DMS79 (cell line): ENCODE data around the gene MAST2.

ENCODE experiments used
- DNase-seq: peaks from one replicate; lab custom pipeline; 2025; lab: John Stamatoyannopoulos, UW

MAST2 gene

DNA sequence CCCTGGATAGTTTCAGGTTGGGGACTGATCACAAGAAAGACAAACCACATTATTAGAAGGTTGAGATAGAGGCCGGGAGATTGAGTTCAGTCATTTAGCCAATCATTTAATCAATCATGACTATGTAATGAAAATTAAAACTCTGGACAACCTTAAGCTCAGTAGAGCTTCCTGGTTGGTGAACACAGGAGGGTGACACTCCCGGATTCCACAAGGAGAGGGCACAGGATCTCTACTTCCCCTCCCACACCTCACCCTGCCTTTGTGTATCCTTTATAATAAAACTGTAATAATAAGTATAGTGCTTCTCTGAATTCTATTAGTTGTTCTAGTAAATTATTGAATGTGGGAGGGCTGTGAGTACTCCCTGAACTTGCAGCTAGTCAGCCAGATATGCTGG lies 178.9 kb downstream of the MAST2 start:
- no peak for DNase-seq

DNA sequence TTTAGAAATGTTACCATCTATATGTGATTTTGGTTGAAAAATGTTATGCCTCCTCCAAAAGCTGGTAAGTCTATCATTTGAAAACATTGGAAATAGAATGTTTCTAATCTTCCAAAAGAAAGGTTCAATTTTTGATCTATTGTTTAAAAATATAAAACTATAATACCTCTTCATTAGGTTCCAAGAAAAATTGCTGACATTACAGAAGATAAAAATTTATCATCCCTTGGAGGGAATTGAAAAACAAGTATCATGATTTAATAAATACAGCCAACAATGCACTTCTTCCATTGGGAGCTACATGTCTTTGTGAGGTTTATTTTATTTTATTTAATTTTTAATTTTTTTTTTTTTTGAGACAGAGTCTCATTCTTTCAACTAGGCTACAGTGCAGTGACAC lies 180.6 kb downstream of the MAST2 start:
- DNase-seq, result no peak

DNA sequence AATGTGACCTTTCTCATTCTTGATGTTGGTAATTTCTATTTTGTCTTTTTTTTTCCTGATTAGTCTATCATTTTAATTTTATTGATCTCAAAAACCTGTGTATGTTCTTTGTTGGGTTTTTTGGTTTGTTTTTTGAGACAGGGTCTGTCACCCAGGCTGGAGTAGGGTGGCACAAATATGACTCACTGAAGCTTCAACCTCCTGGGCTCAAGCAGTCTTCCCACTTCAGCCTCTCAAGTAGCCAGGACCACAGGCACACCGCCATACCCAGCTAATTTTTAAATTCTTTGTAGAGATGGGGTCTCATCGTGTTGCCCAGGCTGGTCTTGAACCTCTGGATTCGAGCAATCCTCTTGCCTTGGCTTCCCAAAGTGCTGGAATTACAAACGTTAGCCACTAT lies 183.8 kb downstream of the MAST2 start:
- DNase-seq, result no peak

DNA sequence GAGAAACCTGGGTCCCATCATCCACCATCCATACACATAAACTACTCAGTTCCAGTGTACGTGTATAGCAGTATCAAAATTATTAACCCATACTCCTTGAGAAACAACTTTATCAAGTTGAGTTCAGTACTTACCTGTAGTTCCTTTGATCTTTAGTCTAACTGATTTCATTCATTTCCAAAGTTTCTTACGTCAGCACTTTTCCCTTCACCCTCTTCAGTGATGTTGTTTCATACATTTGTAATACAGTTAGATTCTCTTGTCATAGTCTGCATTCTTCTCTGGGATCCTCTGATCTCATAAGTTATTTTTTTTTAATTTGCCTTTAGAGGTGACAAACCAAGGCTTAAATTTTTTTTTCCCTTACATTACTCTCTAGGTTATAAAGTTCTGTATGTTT lies 185.8 kb downstream of the MAST2 start:
- no peak for DNase-seq

DNA sequence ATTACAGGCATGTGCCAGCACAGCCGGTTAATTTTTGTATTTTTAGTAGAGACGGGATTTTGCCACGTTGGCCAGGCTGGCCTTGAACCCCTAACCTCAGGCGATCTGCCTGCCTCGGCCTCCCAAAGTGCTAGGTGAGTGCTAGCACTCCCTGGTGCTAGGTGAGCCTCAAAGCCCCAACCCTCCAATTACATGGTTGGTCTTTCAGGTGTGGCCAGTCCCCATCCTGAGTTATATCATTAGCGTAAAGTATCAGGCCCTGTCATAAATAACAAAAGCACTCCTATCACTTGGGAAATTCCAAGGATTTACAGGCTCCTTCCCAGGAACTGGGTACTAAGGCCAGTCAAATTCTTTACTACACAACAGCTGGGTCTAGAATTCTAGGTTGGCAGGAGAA lies 191.0 kb downstream of the MAST2 start:
- no peak for DNase-seq

DNA sequence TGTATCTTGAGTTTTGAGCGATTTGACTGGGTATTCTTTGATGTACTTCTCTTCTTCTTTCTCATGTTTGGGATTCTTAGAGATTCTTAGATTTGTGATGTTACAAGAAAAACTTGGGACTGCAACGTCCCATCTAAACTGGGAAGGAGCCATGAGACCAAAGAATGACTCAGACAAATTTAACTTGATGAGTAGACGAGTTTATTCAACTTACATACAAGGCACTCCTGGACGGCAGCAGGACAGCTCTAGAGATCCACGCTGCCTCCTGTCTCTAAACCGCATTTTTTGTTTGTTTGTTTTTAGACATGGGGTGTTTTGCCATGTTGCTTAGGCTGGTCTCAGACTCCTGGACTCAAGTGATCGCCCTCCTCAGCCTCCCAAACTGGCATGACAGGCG lies 191.9 kb downstream of the MAST2 start:
- DNase-seq, result no peak

DNA sequence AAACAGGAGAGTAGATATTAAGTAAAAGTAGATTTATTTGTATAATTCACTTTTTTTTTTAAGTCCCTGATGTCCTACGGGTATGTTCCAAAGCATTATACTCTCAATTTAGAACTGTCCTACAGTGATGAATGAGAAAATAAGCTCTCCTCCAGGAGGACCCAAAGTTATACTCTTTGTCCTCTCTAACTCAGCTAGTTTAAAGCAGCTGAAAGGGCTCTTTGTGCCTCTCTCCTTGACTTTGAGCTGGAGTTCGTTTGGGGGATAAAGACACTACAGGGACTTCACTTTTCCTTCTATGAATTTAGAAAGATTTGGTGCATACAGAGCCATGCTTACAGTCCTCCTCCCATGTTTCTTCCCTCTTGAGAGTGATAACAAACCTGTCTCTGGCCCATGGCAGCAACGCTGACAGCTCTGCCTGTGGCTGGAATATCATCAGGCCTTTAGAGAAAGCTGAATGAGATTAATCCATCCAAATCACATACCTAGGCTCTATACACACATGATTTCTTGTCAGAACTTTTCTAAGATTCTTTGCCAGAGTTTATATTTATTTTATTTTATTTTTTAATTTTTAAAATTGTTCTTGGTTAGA lies 194.7 kb downstream of the MAST2 start:
- DNase-seq, result no peak

DNA sequence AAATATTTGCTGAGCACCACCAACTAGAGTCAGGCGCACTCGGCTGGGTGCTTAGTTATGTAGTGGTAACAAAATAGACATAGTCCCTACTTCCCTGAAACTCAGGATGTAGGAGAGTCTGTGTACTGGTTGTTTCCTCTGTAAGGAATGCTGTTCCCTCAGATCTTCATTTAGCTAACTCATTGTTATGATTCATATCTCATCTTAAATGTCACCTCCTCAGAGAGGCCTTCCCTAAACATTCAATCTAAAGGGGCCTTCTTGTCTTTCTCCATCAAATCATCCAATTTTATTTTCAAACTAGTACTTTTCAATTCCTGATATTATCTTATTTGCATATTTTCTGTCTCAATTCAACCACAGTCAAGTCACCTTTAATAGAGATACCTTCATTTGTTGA lies 196.1 kb downstream of the MAST2 start:
- DNase-seq, result no peak

DNA sequence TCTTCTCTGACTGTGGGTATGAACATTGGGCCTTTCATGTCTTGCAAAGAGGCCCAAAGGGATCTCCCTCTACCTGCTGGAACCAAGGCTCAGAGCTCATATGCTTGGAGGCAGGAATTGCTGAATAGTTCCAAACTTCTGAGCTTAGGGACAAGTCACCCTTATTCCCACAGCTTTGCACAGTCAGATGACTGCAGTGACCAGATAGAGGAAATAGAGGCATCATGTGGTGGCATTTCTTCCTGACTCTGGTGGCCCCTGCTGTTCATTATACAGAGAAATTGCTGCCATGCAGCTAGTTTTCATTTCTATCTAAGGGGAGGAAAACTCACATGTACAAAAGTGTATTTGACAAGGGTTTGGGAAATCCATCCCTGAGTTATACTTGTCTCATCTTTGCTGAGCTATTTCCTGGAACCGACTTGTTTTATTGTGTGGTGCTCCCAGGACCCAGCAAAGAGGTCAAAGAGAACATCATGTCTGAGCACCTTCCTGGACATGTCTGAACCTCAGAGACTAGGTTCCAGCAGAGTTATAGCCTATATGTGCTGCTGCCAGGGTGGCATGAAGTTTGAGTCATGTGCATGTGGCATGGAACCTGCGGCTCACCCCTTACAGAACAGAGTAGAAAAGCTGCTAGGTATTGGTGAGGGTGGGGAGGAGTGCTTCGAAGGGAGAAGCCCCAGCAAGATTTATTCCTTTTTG lies 197.8 kb downstream of the MAST2 start:
- no peak for DNase-seq

DNA sequence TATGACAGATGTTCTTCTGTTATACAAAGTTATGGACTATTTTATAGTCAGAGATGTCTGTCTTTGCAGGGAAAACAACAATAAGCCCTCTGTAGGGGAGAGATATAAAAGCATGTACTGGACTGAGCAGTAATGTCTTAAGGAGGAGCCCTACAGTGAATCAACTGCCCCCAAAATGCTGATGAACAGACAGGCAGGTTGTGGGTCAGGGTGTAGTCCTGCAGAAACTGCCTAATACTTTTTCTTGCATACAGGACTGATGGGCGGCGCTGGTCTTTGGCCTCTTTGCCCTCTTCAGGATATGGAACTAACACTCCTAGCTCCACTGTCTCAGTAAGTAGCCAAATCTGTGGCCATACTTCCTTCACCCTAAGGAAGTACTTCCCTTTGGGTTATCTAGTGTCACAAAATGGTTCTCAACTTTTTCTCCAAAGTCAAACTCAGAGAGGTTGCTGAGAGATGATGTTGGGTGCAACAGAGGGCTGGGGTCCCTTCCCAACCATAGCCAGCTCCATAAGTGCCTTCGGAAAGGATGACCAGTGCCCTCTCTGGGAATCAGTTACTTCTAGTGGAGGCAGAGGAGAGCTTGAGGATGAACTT lies 199.2 kb downstream of the MAST2 start:
- DNase-seq, result no peak

DNA sequence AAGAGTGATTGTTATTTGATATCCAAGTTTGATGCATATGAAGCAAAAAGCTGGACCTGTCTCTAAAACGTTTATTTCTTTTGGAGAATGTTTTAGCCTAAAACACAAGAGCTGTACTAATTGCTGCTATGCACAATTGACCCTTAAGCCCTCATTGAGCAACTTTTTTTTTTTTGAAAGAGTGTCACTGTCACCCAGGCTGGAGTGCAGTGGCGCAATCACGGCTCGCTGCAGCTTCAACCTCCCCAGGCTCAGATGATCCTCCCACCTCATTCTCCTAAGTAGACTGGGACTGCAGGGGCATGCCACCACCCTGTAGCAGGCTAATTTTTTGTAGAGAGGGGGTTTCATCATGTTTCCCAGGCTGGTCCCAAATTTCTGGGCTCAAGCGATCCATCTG lies 199.9 kb downstream of the MAST2 start:
- DNase-seq, result no peak

DNA sequence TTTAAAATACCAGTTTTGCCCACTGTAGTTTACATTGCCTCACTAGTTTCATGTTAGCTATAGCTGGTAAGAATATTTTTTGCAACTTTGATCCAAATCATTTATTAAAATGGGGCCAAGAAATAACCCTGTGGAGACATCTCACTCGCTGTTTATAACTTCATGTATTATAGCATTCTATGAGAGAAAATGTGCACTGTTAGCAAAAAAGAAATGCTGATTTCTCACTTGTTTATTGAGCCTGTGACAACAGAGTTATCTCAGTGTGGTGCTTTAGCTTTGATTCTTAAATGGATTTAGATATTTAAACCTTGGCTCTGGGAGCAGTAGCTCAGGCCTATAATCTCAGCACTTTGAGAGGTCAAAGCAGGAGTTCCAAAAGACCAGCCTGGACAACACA lies 201.1 kb downstream of the MAST2 start:
- no peak for DNase-seq

DNA sequence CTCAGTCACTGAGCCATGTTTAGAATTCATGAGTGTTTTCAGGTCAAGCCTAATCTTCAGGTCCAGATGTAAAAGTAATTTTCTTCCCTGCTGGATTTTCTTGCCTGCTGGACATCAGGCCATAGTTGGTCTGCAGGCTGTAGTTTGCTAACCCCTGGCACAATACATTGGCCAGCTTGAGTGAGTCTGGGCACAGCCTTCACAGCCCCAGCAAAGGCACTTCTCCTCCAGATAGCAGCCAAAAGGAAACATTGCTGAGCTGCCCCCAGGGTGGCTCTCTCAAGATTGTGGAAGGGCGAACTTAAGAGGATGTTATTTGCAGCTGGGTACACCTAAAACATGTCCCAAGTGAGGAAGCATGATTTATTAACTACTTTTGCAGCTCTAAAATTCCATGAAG lies 202.2 kb downstream of the MAST2 start:
- DNase-seq, result no peak

DNA sequence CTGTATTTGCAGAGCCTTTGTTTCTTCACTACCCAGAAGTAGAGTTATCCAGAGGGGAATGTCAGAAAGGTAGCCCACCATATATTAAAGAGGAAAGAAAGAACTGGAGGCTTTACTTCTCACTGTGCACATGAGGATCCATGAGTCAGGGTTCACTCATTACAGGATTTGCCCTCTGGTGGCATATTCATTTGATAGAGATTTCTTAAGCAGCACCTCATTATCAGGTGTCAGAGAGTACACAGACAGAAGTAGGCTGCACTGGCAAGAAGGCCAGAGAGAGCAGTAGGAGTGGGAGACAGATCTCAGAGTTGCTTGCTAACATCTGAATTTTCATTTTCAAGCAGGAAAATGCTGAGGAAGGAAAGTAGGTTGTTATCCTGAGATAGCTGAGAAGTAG lies 205.2 kb downstream of the MAST2 start:
- no peak for DNase-seq

DNA sequence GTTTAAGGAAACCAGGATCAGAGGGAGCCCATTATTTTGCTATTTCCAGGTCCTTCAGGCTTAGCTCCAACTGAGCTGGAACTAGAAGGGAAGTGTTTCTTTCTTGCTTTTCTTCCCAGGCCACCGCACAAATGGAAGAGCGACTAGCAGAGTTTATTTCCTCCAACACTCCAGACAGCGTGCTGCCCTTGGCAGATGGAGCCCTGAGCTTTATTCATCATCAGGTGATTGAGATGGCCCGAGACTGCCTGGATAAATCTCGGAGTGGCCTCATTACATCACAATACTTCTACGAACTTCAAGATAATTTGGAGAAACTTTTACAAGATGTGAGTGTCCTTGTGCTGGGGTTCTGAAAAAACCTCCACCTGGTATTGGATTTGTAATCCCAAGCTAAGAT lies 207.2 kb downstream of the MAST2 start:
- no peak for DNase-seq

DNA sequence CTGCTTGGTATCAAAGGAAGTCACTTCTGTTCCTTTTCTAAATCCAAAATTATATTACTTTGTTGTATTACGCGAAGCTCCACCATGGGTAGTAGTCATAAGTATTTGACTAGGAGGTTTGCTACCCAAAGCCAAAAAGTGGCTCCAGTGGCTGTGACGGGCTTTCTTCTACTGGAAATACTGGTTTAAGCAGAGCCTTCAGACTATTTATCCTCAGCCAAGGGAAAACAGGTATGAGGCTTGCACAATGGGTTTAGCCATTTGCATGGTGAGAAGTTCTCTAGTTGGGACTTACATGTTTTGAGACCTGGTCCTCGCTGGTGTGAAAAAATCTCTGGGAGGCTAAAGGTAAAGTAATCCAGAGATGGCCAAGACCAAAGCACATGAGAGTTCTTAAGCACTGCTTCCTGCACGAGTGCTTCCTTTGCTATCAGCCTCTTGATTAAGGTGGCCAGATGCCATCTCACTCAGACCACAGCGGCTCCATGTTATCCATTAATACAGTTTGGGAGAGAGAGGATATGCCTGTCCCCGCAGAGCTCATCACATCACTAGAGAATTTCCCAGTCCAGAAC lies 207.8 kb downstream of the MAST2 start:
- no peak for DNase-seq

DNA sequence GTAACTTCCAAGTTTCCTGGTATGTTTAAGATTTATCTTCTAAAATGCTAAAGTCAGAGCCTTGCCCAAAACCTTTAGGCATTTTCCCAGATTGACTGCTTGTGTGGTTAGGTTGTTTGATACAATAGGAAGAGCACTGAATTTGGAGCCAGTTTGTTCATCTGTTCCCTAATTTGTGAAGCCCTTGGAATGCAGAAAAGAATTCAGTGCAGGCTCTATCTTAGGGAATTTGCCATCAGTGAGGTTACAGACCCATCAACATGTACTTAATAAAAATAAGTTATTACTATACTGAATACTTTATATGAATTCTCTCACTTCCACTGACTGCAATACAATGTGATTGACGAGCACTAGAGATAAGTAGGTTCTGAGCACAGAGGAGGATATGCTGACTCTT lies 208.8 kb downstream of the MAST2 start:
- no peak for DNase-seq

DNA sequence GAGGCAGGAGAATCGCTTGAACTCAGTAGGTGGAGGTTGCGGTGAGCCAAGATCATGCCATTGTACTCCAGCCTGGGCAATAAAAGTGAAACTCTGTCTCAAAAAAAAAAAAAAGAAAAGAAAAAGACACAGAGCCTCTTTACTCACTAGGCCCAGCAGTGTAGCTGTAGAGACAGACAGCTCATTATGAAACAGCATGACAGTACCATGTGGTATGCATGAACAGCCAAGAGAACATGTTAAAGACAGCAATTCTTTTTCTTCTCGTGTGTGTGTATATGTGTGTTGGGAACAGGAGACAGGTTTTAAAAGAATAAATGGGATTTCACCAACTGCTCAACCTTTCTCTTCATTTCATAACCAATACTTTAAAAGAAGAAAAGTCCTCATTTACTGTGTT lies 210.2 kb downstream of the MAST2 start:
- DNase-seq, result no peak

DNA sequence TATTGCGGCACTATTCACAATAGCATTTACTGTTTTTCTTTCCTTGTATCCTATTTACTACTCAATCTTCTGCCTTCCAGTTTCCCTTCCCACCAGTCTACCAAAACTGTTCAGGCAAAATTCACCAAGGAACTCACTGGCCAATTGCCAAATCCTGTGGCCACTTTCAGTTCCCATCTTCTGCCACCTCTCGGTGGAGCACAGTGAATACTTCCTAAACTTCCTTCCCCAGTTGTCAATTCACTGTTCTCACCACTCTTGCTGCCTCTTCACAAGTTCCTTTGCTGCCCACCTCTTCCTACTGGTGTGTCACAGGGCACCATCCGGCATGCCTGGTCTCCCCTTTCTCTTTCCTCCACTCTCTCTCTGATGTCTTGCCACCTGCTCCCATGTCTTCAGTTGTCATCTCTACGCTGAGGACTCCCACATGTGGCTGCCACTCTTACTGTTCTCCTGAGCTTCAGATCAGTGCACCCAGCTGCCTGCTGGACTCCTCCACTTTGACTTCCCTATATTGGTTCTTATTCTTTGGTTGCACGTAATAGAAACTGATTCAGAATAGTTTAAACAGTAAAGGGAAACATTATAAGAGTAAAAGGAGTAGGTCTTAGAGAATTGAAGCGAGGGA lies 214.6 kb downstream of the MAST2 start:
- no peak for DNase-seq

DNA sequence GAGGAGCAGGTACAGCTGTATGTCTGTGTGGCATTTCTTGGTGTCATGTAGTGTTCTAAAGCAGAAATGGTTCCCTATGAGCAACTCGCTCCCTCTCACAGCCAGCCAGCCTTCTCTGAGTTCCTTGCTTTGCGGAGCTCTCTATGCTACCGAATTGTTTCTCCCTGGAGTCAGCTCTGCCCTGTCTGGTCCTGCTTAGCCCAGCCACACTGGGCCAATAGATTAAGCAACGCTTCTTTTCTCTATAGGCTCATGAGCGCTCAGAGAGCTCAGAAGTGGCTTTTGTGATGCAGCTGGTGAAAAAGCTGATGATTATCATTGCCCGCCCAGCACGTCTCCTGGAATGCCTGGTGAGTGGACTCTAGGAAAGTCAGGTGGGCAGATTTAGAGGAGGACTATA lies 215.9 kb downstream of the MAST2 start:
- no peak for DNase-seq

DNA sequence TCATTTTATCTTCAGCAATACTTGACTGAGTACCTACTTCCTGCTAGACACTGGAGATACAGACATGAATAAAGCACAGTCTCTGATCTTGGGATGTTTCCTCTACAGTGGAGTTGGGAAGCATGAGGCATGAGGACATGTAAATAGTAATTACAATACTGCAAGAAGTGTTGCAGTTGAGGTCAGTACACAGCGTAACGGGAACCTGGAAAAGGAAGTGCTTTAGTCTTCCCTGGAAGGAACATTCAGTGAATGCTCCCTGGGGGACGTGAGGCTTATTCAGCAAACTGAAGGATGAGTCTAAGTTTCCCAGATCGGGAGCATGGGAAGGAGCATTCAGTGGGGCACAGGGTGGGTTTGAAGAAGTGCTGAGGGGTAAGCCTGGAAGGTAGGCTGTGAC lies 216.6 kb downstream of the MAST2 start:
- DNase-seq, result no peak

DNA sequence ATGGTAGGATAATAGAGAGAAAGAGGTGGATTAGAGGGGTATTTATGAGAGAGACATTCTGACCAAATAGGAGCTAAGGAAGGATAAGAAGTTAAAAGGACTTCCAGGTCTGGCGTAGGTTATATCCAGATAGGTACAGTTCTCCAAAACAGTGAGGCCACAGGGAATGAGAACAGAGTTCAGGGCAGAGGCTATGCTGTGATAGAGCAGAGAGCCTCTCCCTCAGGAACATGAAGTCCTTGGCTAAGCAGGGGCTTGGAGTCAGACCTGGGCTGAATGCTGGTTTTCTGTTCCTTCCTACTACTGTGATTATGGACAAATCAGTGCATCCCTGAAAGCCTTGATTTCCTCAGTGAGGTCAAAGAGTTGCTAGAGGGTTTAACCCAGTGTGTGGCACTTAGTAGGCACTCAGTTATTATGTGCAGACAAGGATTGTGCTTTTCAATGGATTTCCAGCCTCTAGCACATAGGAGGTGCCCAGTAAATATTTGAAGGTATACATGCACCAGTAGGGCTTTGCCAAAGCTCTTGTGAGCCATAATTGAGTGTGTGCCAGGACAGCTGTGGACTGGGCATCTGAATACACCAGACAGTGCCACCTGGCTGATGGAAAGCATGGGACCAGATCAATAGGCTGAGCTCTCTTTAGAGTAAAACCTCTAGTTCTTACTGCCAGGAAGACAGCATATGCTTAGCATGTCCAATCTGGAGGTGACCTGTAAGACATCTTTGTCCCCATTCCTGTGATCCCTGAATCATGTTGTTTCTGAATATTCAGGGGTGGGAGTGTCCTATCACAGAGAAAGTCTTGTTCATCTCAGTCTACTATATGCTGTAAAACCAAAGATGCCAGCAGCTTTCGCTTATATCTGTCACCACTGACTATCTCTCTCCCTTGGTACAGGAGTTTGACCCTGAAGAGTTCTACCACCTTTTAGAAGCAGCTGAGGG lies 217.9 kb downstream of the MAST2 start:
- no peak for DNase-seq
